HepG2 (cell line): Measurements from ENCODE around the gene SYCE3.

Experiments used
- CREB1 ChIP-seq, 2 experiments: fragments of 450-650 bp in 1 of 2; IDR thresholded peaks; 2 replicates each; pipeline ENCODE4 v1.6.1; 2016 to 2017; ENCODE audit warnings: control low read depth in 1 of 2, mild to moderate bottlenecking in 1 of 2, missing compliant biosample characterization in 1 of 2, missing genetic modification characterization in 1 of 2
- CTCF ChIP-seq: sonication (generic); formaldehyde crosslinking; IDR thresholded peaks from 2 replicates; pipeline ENCODE4 v1.5.0; 2020; ENCODE audit warnings: mild to moderate bottlenecking, missing genetic modification reagents, moderate library complexity
- RELA ChIP-seq: sonication (generic); formaldehyde crosslinking; IDR thresholded peaks from 2 replicates; pipeline ENCODE4 v1.4.0; 2020; ENCODE audit warnings: missing genetic modification reagents
- SMC3 ChIP-seq: IDR thresholded peaks from 2 replicates; pipeline ENCODE4 v1.6.1; 2011; ENCODE audit warnings: low read length, improper control_type of control experiment
- ZBTB43 ChIP-seq: sonication (generic); formaldehyde crosslinking; conservative IDR thresholded peaks from 2 replicates; pipeline ENCODE4 v1.4.0; 2020; ENCODE audit warnings: missing genetic modification reagents
- ZMYM3 ChIP-seq: sonication (generic); formaldehyde crosslinking; IDR thresholded peaks from 2 replicates; pipeline ENCODE4 v1.5.1; 2020; ENCODE audit warnings: mild to moderate bottlenecking, missing genetic modification reagents
- ZNF24 ChIP-seq: fragments of 450-650 bp; IDR thresholded peaks from 2 replicates; pipeline ENCODE4 v1.6.1; 2017; ENCODE audit warnings: antibody characterized with exemption, mild to moderate bottlenecking
- ZNF646 ChIP-seq: sonication (generic); formaldehyde crosslinking; IDR thresholded peaks from 2 replicates; pipeline ENCODE4 v1.9.0; 2021; ENCODE audit warnings: mild to moderate bottlenecking, missing genetic modification reagents

- no peak for TF ChIP-seq ZBTB43
- TF ChIP-seq CTCF (CRISPR knock-in tag): no peak
- TF ChIP-seq CREB1 (IDR thresholded peaks at IDR 0.05): no peak
- TF ChIP-seq CREB1 (CRISPR knock-in tag; IDR thresholded peaks at IDR 0.05): no peak
- TF ChIP-seq RELA (CRISPR knock-in tag): no peak
- TF ChIP-seq SMC3: no peak
- TF ChIP-seq ZNF24: no peak
- TF ChIP-seq ZMYM3: no peak
- TF ChIP-seq ZNF646 (CRISPR knock-in tag): no peak
Observed at GRCh38 chr22:50575426-50575941, 12.8 kb upstream of the SYCE3 start.
